Measurements from ENCODE around the gene CES1.
"Not testable (repeated sequence)": the region's sequence is repeated elsewhere in the genome, so short reads cannot be mapped to it uniquely, and the experiment has no call there.

DNA sequence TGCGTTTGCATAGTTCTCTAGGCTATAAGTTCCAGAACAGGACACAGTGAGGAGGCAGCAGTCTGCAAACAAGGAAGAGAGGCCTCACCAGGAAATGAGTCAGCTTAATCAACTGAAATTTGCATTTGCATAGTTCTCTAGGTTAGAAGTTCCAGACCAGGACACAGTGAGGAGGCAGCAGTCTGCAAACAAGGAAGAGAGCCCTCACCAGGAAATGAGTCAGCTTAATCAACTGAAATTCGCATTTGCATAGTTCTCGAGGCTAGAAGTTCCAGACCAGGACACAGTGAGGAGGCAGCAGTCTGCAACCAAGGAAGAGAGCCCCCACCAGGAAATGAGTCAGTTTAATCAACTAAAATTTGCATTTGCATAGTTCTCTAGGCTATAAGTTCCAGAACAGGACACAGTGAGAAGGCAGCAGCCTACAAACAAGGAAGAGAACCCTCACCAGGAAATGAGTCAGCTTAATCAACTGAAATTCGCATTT is 79.7 kb downstream of the CES1 start:
- TF ChIP-seq, protein P1, sequence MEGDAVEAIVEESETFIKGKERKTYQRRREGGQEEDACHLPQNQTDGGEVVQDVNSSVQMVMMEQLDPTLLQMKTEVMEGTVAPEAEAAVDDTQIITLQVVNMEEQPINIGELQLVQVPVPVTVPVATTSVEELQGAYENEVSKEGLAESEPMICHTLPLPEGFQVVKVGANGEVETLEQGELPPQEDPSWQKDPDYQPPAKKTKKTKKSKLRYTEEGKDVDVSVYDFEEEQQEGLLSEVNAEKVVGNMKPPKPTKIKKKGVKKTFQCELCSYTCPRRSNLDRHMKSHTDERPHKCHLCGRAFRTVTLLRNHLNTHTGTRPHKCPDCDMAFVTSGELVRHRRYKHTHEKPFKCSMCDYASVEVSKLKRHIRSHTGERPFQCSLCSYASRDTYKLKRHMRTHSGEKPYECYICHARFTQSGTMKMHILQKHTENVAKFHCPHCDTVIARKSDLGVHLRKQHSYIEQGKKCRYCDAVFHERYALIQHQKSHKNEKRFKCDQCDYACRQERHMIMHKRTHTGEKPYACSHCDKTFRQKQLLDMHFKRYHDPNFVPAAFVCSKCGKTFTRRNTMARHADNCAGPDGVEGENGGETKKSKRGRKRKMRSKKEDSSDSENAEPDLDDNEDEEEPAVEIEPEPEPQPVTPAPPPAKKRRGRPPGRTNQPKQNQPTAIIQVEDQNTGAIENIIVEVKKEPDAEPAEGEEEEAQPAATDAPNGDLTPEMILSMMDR (IDR thresholded peaks at IDR 0.05; ENCODE audit: low read length): not testable (repeated sequence)
- not testable (repeated sequence) for TF ChIP-seq EZH2phosphoT487 (IDR thresholded peaks at IDR 0.05; ENCODE audit: low read length); EZH2 (optimal IDR thresholded peaks at IDR 0.05; ENCODE audit: low read depth, low read length)

Measured in MM.1S (cell line).